Measurements from ENCODE around the gene SEPTIN6.
"Not testable (repeated sequence)": the region's sequence is repeated elsewhere in the genome, so short reads cannot be mapped to it uniquely, and the experiment has no call there.

Gene SEPTIN6

GRCh38 chrX:119690921-119691716, 1.8 kb downstream of the SEPTIN6 start:
- DNase-seq (ENCODE audit: low read depth) = no peak

DNA sequence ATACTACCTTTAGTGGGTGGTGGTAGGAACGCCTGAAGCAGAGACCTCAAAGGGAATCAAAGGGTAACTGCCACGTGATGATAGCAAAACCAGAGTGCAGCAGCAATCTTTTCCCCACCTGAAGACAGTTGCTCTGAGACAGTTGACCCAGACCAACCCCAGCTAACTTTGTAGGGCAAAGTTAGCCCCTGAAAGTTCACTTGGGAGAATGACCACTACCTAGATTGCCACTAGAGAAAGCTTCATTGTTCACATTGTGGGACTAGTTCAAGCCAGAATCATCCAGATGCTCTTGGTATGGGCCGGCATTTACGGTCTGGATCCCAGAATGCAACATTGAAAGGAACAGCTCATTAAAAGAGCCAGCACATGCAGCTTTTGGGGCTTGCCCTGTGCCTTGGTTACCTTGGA, 4.1 kb downstream of the SEPTIN6 start:
- no peak for DNase-seq (ENCODE audit: low read depth)

- DNase-seq (ENCODE audit: low read depth) = no peak
Measured at GRCh38 chrX:119687661-119688413, 5.1 kb downstream of the SEPTIN6 start.

GRCh38 chrX:119686087-119686691, 6.8 kb downstream of the SEPTIN6 start:
- no peak for DNase-seq (ENCODE audit: low read depth)

DNA sequence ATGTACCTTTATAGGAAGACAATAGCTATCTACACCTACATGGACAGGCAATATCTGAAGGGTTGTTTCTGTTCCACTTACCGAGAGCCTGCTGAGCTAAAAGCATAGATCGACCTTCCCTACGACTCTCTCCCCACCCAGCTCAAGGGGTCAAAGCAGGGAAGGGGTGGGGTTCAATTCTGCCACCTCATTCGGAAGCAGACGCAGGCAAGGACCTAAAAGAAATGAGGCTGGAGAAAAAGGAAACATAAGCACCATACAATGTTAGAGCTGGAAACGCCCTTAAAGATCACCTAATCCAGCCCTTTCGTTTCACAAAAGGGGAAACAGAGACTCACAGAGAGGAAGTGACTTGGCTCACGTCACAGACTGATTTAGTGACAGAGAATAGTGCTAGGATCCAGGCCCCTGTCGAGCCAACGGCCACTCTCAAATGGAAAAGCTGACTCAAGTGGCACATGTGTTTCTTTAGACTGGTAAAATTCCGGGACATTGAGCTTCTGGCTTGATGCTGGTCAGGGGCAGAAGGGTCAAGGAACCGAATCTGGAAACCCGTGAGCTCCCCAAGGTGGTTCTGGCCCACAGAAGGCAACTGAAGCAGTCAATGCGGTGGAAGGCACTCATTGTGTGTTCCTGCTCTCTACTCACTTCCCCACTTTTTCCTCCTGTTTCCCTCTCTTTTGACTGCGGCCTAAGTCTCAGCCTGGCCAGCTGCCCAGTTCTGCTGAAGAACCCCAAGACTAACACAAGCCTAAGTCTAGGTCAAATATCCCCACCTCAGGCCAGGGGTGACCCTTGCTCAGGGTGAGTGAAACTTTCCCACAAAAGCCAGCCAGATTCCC, 7.5 kb downstream of the SEPTIN6 start:
- no peak for DNase-seq (ENCODE audit: low read depth)

DNA sequence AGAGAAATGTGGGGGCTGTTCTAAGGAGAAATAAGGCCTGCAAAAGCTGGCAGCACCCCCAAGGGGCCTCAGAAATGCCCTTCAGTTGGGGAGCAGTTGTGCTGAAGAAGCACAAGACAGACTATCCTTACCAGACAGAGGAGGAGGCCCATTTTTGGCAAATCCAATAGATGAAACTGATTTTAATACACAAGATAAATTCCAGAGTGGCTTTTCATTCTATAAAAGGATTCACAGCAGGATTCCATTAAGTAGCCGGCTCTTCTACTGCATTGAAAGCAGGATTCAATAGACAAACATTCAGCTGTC, 8.1 kb downstream of the SEPTIN6 start:
- DNase-seq (ENCODE audit: low read depth) = no peak

- not testable (repeated sequence) for DNase-seq (ENCODE audit: low read depth)
Measured at GRCh38 chrX:119684312-119684711, 8.7 kb downstream of the SEPTIN6 start.

GRCh38 chrX:119682019-119682989, 10.7 kb downstream of the SEPTIN6 start:
- no peak for DNase-seq (ENCODE audit: low read depth)

- no peak for DNase-seq (ENCODE audit: low read depth)
Measured at GRCh38 chrX:119677654-119677981, 15.3 kb downstream of the SEPTIN6 start.

- DNase-seq (ENCODE audit: low read depth) = no peak
Measured at GRCh38 chrX:119676949-119677653, 15.9 kb downstream of the SEPTIN6 start.

- DNase-seq (ENCODE audit: low read depth) = no peak
Measured at GRCh38 chrX:119673336-119673735, 19.6 kb downstream of the SEPTIN6 start.

GRCh38 chrX:119672426-119672825, 20.5 kb downstream of the SEPTIN6 start:
- DNase-seq (ENCODE audit: low read depth) = no peak

DNA sequence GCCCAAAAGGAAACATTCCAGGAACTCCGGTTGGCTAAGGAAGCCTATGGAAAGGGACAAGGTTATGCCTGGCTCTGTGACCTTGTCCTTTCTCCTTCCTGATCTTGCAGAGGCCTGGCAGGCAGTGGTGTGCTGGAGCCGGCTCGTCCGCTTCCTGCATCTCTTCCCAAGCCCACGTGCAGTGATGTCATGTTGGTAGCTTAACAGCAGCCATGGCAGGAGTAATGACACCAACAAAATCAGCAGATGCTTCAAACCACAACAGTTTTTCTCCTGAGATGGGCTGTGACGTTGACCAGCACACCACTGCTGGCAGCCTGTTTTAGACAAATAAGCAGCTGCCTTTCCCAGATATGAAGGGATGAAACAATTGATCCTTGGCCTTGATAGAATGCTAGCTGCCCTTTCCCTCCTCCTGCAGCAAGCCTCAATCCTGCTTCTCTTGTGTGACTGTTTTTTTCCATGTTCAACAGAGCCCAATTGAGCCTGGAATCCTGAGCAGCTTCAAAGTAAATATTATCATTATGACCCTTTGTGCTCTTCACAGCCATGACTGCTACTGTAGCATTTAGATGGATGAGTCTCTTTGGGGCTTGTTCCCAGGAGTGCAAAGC, 23.4 kb downstream of the SEPTIN6 start:
- no peak for DNase-seq (ENCODE audit: low read depth)

- DNase-seq (ENCODE audit: low read depth) = no peak
Measured at GRCh38 chrX:119667111-119667878, 25.7 kb downstream of the SEPTIN6 start.

GRCh38 chrX:119664877-119665276, 28.1 kb downstream of the SEPTIN6 start:
- not testable (repeated sequence) for DNase-seq (ENCODE audit: low read depth)

DNA sequence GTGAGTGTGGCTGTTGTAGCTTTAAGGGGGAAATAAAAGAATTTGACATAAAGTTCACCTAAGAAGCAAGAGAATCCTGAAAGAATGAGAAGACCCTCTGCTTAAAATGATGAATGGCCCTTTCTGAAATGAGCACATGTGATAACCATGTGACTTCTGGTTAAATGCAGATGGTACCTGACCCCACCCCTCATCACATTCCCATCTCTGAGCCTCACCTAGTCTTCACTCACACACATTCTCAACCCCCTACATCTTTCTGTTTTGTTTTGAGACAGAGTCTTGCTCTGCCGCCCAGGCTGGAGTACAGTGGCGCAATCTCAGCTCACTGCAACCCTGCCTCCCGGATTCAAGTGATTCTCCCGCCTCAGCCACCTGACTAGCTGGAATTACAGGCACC, 31.5 kb downstream of the SEPTIN6 start:
- DNase-seq (ENCODE audit: low read depth) = no peak

- DNase-seq (ENCODE audit: low read depth) = no peak
Measured at GRCh38 chrX:119659522-119659921, 33.4 kb downstream of the SEPTIN6 start.

GRCh38 chrX:119655125-119655524, 37.8 kb downstream of the SEPTIN6 start:
- no peak for DNase-seq (ENCODE audit: low read depth)

GRCh38 chrX:119654112-119654531, 38.8 kb downstream of the SEPTIN6 start:
- no peak for DNase-seq (ENCODE audit: low read depth)
